ENCODE data around the gene CCDC85C. TPM values are rescaled to one million over a fixed set of nuclear protein-coding genes. Genes with fewer than 3 reads are reported as not detected.

The CCDC85C gene
- polyA plus RNA-seq, 4 donors, result 19.0 to 30.3 (median 26.6) TPM

GRCh38 chr14:99462210-99462609 lies 141.8 kb downstream of the CCDC85C start:
- no peak for DNase-seq (ENCODE audit: low read depth in 4 of 4, low spot score in 3 of 4)

- DNase-seq (ENCODE audit: low read depth in 4 of 4, low spot score in 3 of 4), result no peak
Measured at GRCh38 chr14:99461411-99462085, 142.5 kb downstream of the CCDC85C start.

GRCh38 chr14:99460793-99461192 lies 143.2 kb downstream of the CCDC85C start:
- DNase-seq (ENCODE audit: low read depth in 4 of 4, low spot score in 3 of 4), result no peak

- no peak for DNase-seq (ENCODE audit: low read depth in 4 of 4, low spot score in 3 of 4)
Measured at GRCh38 chr14:99459481-99460100, 144.4 kb downstream of the CCDC85C start.

- no peak for DNase-seq (ENCODE audit: low read depth in 4 of 4, low spot score in 3 of 4)
Measured at GRCh38 chr14:99454246-99454645, 149.8 kb downstream of the CCDC85C start.

- no peak for DNase-seq (ENCODE audit: low read depth in 4 of 4, low spot score in 3 of 4)
Measured at GRCh38 chr14:99452968-99453367, 151.0 kb downstream of the CCDC85C start.

GRCh38 chr14:99451234-99451633 lies 152.8 kb downstream of the CCDC85C start:
- DNase-seq (ENCODE audit: low read depth in 4 of 4, low spot score in 3 of 4), result no peak

GRCh38 chr14:99450266-99450665 lies 153.7 kb downstream of the CCDC85C start:
- DNase-seq (ENCODE audit: low read depth in 4 of 4, low spot score in 3 of 4), result no peak

Other genes with a start within 250 kb of the CCDC85C start
- 10 to 100 TPM; 49.6 to 65.9 (median 64.0) TPM for gene SETD3, start 123.3 kb downstream of the CCDC85C start, polyA plus RNA-seq (ENCODE audit: insufficient read length in 4 of 4)
- gene CCNK, start 122.8 kb downstream of the CCDC85C start, polyA plus RNA-seq (ENCODE audit: insufficient read length in 4 of 4), result 10 to 100 TPM; 45.8 to 57.0 (median 50.4) TPM
- gene HHIPL1, start 40.9 kb upstream of the CCDC85C start, polyA plus RNA-seq (ENCODE audit: insufficient read length in 4 of 4), result 1 to 10 TPM; 1.3 to 3.0 (median 1.5) TPM
- 1 to 10 TPM; 1.4 to 4.2 (median 2.8) TPM for gene CYP46A1, start 80.1 kb upstream of the CCDC85C start, polyA plus RNA-seq (ENCODE audit: insufficient read length in 4 of 4)
- 10 to 100 TPM; 30.3 to 47.0 (median 39.7) TPM for gene EML1, start 189.2 kb upstream of the CCDC85C start, polyA plus RNA-seq (ENCODE audit: insufficient read length in 4 of 4)